ENCODE data around the gene PTPN11. TPM values are rescaled to one million over a fixed set of nuclear protein-coding genes. Genes with fewer than 3 reads are reported as not detected.
A peak's percentile ranks its signal among the peaks of the same experiment; 100 is the strongest.

PTPN11 gene
- total and polyA plus RNA-seq, 10 of the 15 experiments (the other 5 are each of a cell fraction or from before 2014, with no cell fraction given), result 14.6 to 85.2 (median 58.6) TPM

- no peak for TF ChIP-seq REST (IDR thresholded peaks at IDR 0.05; ENCODE audit: low read depth, low read length)
- no peak for TF ChIP-seq SP1 (IDR thresholded peaks at IDR 0.05; ENCODE audit: low read depth, low read length)
- peak; percentile 41 for TF ChIP-seq BCL3 (IDR thresholded peaks at IDR 0.05; ENCODE audit: borderline replicate concordance, insufficient read depth, low read depth, low read length, poor library complexity, severe bottlenecking)
- TF ChIP-seq ZNF622 (IDR thresholded peaks at IDR 0.05), result no peak
- peak; percentile 89 for TF ChIP-seq RELB (IDR thresholded peaks at IDR 0.05; ENCODE audit: low read depth)
- TF ChIP-seq GATAD2B (conservative IDR thresholded peaks at IDR 0.05; ENCODE audit: low read depth), result peak; percentile 97
- TF ChIP-seq ZNF384 (IDR thresholded peaks at IDR 0.05; ENCODE audit: borderline replicate concordance, low read depth, low read length), result no peak
- peak; percentile 25; the same call in 1 of the 2 replicates for TF ChIP-seq ZNF592 (IDR thresholded peaks at IDR 0.05)
- TF ChIP-seq SIX5 (IDR thresholded peaks at IDR 0.05; ENCODE audit: low read depth, low read length, severe bottlenecking), result peak; percentile 62
- TF ChIP-seq NRF1 (conservative IDR thresholded peaks at IDR 0.05; ENCODE audit: low read depth, low read length), result no peak
- no peak for TF ChIP-seq SMC3 (IDR thresholded peaks at IDR 0.05; ENCODE audit: borderline replicate concordance, low read length)
- TF ChIP-seq TBL1XR1 (IDR thresholded peaks at IDR 0.05; ENCODE audit: low read depth, low read length), result no peak; the same call in 1 of the 2 replicates
- no peak for TF ChIP-seq NFYA (IDR thresholded peaks at IDR 0.05; ENCODE audit: borderline replicate concordance, low read depth, low read length)
- TF ChIP-seq KDM1A (IDR thresholded peaks at IDR 0.05; ENCODE audit: borderline replicate concordance), result no peak
- TF ChIP-seq USF1 (IDR thresholded peaks at IDR 0.05; ENCODE audit: borderline replicate concordance, extremely low read length, insufficient read depth, low read depth, low read length), result no peak
- no peak for TF ChIP-seq ETV6 (conservative IDR thresholded peaks at IDR 0.05 in 1 of 2, IDR thresholded peaks at IDR 0.05 in 1 of 2; ENCODE audit: borderline replicate concordance in 1 of 2, low read depth in 1 of 2)
Observed at GRCh38 chr12:112418608-112419296, at the start of gene PTPN11 (continued).

Measured in GM12878 (cell line).